ENCODE results near the gene ABCA7. TPM values are rescaled to one million over a fixed set of nuclear protein-coding genes. Genes with fewer than 3 reads are reported as not detected.

Gene ABCA7
- polyA plus RNA-seq, 3 donors, result 6.1 to 6.6 (median 6.5) TPM

GRCh38 chr19:1004204-1004802 lies 35.6 kb upstream of the ABCA7 start:
- no peak for DNase-seq (ENCODE audit: low read depth in 3 of 3, low spot score in 2 of 3)

GRCh38 chr19:1004803-1005664 lies 34.9 kb upstream of the ABCA7 start:
- no peak for DNase-seq (ENCODE audit: low read depth in 3 of 3, low spot score in 2 of 3)

GRCh38 chr19:1006711-1007398 lies 33.1 kb upstream of the ABCA7 start:
- DNase-seq (ENCODE audit: low read depth in 3 of 3, low spot score in 2 of 3), result no peak

GRCh38 chr19:1007399-1008251 lies 32.3 kb upstream of the ABCA7 start:
- no peak for DNase-seq (ENCODE audit: low read depth in 3 of 3, low spot score in 2 of 3)

- no peak for DNase-seq (ENCODE audit: low read depth in 3 of 3, low spot score in 2 of 3)
These were observed 31.5 kb upstream of the ABCA7 start for GRCh38 chr19:1008268-1009040.

GRCh38 chr19:1009041-1009980 lies 30.6 kb upstream of the ABCA7 start:
- no peak for DNase-seq (ENCODE audit: low read depth in 3 of 3, low spot score in 2 of 3)

GRCh38 chr19:1009981-1010538 lies 29.8 kb upstream of the ABCA7 start:
- DNase-seq (ENCODE audit: low read depth in 3 of 3, low spot score in 2 of 3), result no peak

- no peak for DNase-seq (ENCODE audit: low read depth in 3 of 3, low spot score in 2 of 3)
These were observed 29.1 kb upstream of the ABCA7 start for GRCh38 chr19:1010586-1011510.

GRCh38 chr19:1011831-1012333 lies 28.0 kb upstream of the ABCA7 start:
- DNase-seq (ENCODE audit: low read depth in 3 of 3, low spot score in 2 of 3), result no peak

- DNase-seq (ENCODE audit: low read depth in 3 of 3, low spot score in 2 of 3), result no peak
These were observed 27.6 kb upstream of the ABCA7 start for GRCh38 chr19:1012334-1012733.

- DNase-seq (ENCODE audit: low read depth in 3 of 3, low spot score in 2 of 3), result no peak
These were observed 26.7 kb upstream of the ABCA7 start for GRCh38 chr19:1013218-1013617.

GRCh38 chr19:1014161-1015060 lies 25.5 kb upstream of the ABCA7 start:
- DNase-seq (ENCODE audit: low read depth in 3 of 3, low spot score in 2 of 3), result no peak

GRCh38 chr19:1015061-1015781 lies 24.7 kb upstream of the ABCA7 start:
- DNase-seq (ENCODE audit: low read depth in 3 of 3, low spot score in 2 of 3), result no peak

GRCh38 chr19:1015782-1016646 lies 23.9 kb upstream of the ABCA7 start:
- DNase-seq (ENCODE audit: low read depth in 3 of 3, low spot score in 2 of 3), result no peak
